Measurements from ENCODE around the gene TCEA2. TPM values are rescaled to one million over a fixed set of nuclear protein-coding genes. Genes with fewer than 3 reads are reported as not detected.

Gene TCEA2
- total RNA-seq, 1 donor from 2014 or later: 81.3 TPM

- Mint-ChIP-seq H3K27me3 (ENCODE audit: low read depth) (peaks cover 77% of the 10 kb centered on the region), H3K9me3 (no peaks in the 10 kb centered on the region), H3K36me3 (no peaks in the 10 kb centered on the region), H3K27ac (no peak overlapping the region), H3K4me1 (no peaks in the 10 kb centered on the region), H3K4me3 (no peak overlapping the region)
- no peak for TF ChIP-seq CTCF (IDR thresholded peaks at IDR 0.05; ENCODE audit: unreplicated experiment)
- no peak for DNase-seq (ENCODE audit: low spot score in 2 of 2, unreplicated experiment in 2 of 2)
Observed at GRCh38 chr20:64047968-64048401, 15.0 kb upstream of the TCEA2 start.

- Mint-ChIP-seq H3K36me3 (no peaks in the 10 kb centered on the region), H3K9me3 (no peaks in the 10 kb centered on the region), H3K4me1 (peaks cover 4% of the 10 kb centered on the region), H3K4me3 (no peak overlapping the region), H3K27ac (no peak overlapping the region), H3K27me3 (ENCODE audit: low read depth) (peaks cover 78% of the 10 kb centered on the region)
- no peak for DNase-seq (ENCODE audit: low spot score in 2 of 2, unreplicated experiment in 2 of 2)
- no peak for TF ChIP-seq CTCF (IDR thresholded peaks at IDR 0.05; ENCODE audit: unreplicated experiment)
Observed at GRCh38 chr20:64048402-64049044, 14.5 kb upstream of the TCEA2 start.

GRCh38 chr20:64049060-64049877, 13.7 kb upstream of the TCEA2 start, which contains the start of gene SOX18:
TSS of gene SOX18 (minus strand) at chr20:64049639. CDS start at chr20:64049516, 123 bp downstream.
- DNase-seq (ENCODE audit: low spot score in 2 of 2, unreplicated experiment in 2 of 2): no peak
- Mint-ChIP-seq H3K27me3 (ENCODE audit: low read depth) (peaks cover 74% of the 10 kb centered on the region), H3K9me3 (no peaks in the 10 kb centered on the region), H3K4me1 (peaks cover 10% of the 10 kb centered on the region), H3K36me3 (no peaks in the 10 kb centered on the region), H3K27ac (no peak within 1 kb of the TSS), H3K4me3 (peak within 1 kb of the TSS; percentile 55)
- TF ChIP-seq CTCF (IDR thresholded peaks at IDR 0.05; ENCODE audit: unreplicated experiment): no peak

- no peaks in the 10 kb centered on the region for H3K36me3 Mint-ChIP-seq
- H3K4me3 Mint-ChIP-seq: peak overlapping the region; percentile 51
- H3K27me3 Mint-ChIP-seq (ENCODE audit: low read depth): peaks cover 68% of the 10 kb centered on the region
- H3K4me1 Mint-ChIP-seq: peaks cover 14% of the 10 kb centered on the region
- DNase-seq (ENCODE audit: low spot score in 2 of 2, unreplicated experiment in 2 of 2): no peak
- H3K9me3 Mint-ChIP-seq: no peaks in the 10 kb centered on the region
- TF ChIP-seq CTCF (IDR thresholded peaks at IDR 0.05; ENCODE audit: unreplicated experiment): no peak
- H3K27ac Mint-ChIP-seq: no peak overlapping the region
Observed at GRCh38 chr20:64049878-64050260, 13.1 kb upstream of the TCEA2 start.

- H3K36me3 Mint-ChIP-seq: no peaks in the 10 kb centered on the region
- no peak for TF ChIP-seq CTCF (IDR thresholded peaks at IDR 0.05; ENCODE audit: unreplicated experiment)
- no peaks in the 10 kb centered on the region for H3K9me3 Mint-ChIP-seq
- peaks cover 63% of the 10 kb centered on the region for H3K27me3 Mint-ChIP-seq (ENCODE audit: low read depth)
- no peak overlapping the region for H3K27ac Mint-ChIP-seq
- no peak for DNase-seq (ENCODE audit: low spot score in 2 of 2, unreplicated experiment in 2 of 2)
- H3K4me3 Mint-ChIP-seq: peak overlapping the region; percentile 46
- peaks cover 19% of the 10 kb centered on the region for H3K4me1 Mint-ChIP-seq
Observed at GRCh38 chr20:64050261-64051032, 12.6 kb upstream of the TCEA2 start.
